A549 (cell line): Measurements from ENCODE around the gene FOXF2. TPM values are rescaled to one million over a fixed set of nuclear protein-coding genes. Genes with fewer than 3 reads are reported as not detected.

ENCODE experiments used
- ATAC-seq, 2 experiments: fragments of 200-7000 bp in 1 of 2; fragments of >200 bp in 1 of 2; cut with Nextera tagmentation in 1 of 2; cut with Tn5 transposase in 1 of 2; 3 replicates each; pipeline versions ENCODE4 v1.8.0 to v1.9.1; 2018 to 2020; ENCODE audit warnings: mild to moderate bottlenecking in 1 of 2, moderate library complexity in 1 of 2
- CTCF ChIA-PET: fragments of 300-600 bp; sonication (Branson Sonifier 250); formaldehyde crosslinking; extraction: SDS; loops from one replicate; lab custom pipeline; 2021; ENCODE audit warnings: antibody characterized with exemption, inconsistent platforms; lab: Yijun Ruan, JAX
- POLR2A ChIA-PET: fragments of 350-600 bp; formaldehyde crosslinking; extraction: SDS; loops from one replicate; lab custom pipeline; 2021; ENCODE audit warnings: antibody characterized with exemption, inconsistent platforms; lab: Yijun Ruan, JAX
- DNase-seq, 2 experiments: peaks; one replicate each; pipeline versions ENCODE4 v3.0.0 to v3.0.0-alpha.2; 2011 to 2016; ENCODE audit warnings: low read depth in 1 of 2, low spot score in 1 of 2
- FAIRE-seq: peaks from 2 replicates; lab custom pipeline; 2011; peaks lifted over from hg19 to GRCh38; lab: Jason Lieb, UNC
- H3K27ac ChIP-seq, 2 experiments: fragments of >200 bp; sonication (Bioruptor Twin); formaldehyde crosslinking; 3 replicates each; pipeline ENCODE4 v1.5.1; 2016 to 2017
- H3K4me1 ChIP-seq: fragments of >200 bp; sonication (Bioruptor Twin); formaldehyde crosslinking; 3 replicates; pipeline ENCODE4 v1.6.1; 2016
- H3K4me2 ChIP-seq: fragments of >200 bp; sonication (Bioruptor Twin); formaldehyde crosslinking; 3 replicates; pipeline ENCODE4 v1.6.1; 2016
- H3K4me3 ChIP-seq: fragments of >200 bp; sonication (Bioruptor Twin); formaldehyde crosslinking; 3 replicates; pipeline ENCODE4 v1.5.1; 2016
- H3K9me3 ChIP-seq: fragments of >200 bp; sonication (Bioruptor Twin); formaldehyde crosslinking; 3 replicates; pipeline ENCODE4 v1.6.1; 2016
- ATOH8 ChIP-seq: fragments of 250-450 bp; sonication (Bioruptor Pico); IDR thresholded peaks from 2 replicates; pipeline ENCODE4 v1.5.0; 2020; ENCODE audit warnings: low read depth, mild to moderate bottlenecking, moderate library complexity
- CBX8 ChIP-seq: fragments of 200-600 bp; sonication (generic); IDR thresholded peaks from 2 replicates; pipeline ENCODE4 v1.6.1; 2016
- CHD4 ChIP-seq: fragments of 200-600 bp; sonication (generic); IDR thresholded peaks from 2 replicates; pipeline ENCODE4 v1.6.1; 2016; ENCODE audit warnings: antibody characterized with exemption, mild to moderate bottlenecking, borderline replicate concordance
- E2F6 ChIP-seq: IDR thresholded peaks from 2 replicates; pipeline ENCODE4 v1.6.1; 2012; ENCODE audit warnings: low read depth, borderline replicate concordance
- ESRRA ChIP-seq: fragments of 150-350 bp; IDR thresholded peaks from 2 replicates; pipeline ENCODE4 v1.6.1; 2014; ENCODE audit warnings: mild to moderate bottlenecking, low read length, borderline replicate concordance
- GATA3 ChIP-seq: IDR thresholded peaks from 2 replicates; pipeline ENCODE4 v1.6.1; 2012; ENCODE audit warnings: borderline replicate concordance
- HES2 ChIP-seq: fragments of >200 bp; sonication (Bioruptor Twin); formaldehyde crosslinking; IDR thresholded peaks from 2 replicates; pipeline ENCODE4 v1.6.1; 2016
- HOXB5 ChIP-seq: fragments of 250-450 bp; sonication (Bioruptor Pico); IDR thresholded peaks from 2 replicates; pipeline ENCODE4 v1.5.0; 2020; ENCODE audit warnings: mild to moderate bottlenecking, moderate library complexity
- NPAS2 ChIP-seq: fragments of 250-450 bp; sonication (Bioruptor Pico); IDR thresholded peaks from 2 replicates; pipeline ENCODE4 v1.8.0; 2022; ENCODE audit warnings: mild to moderate bottlenecking, moderate library complexity, borderline replicate concordance
- POLR2A ChIP-seq: IDR thresholded peaks from 2 replicates; pipeline ENCODE4 v1.6.1; 2012; ENCODE audit warnings: mild to moderate bottlenecking, low read length
- RARB ChIP-seq: fragments of 250-450 bp; sonication (Bioruptor Pico); IDR thresholded peaks from 2 replicates; pipeline ENCODE4 v1.8.0; 2021; ENCODE audit warnings: mild to moderate bottlenecking, moderate library complexity
- RFX5 ChIP-seq: fragments of 450-650 bp; IDR thresholded peaks from 2 replicates; pipeline ENCODE4 v1.7.1; 2014; ENCODE audit warnings: antibody characterized with exemption, mild to moderate bottlenecking, moderate library complexity
- RNF2 ChIP-seq: fragments of 200-600 bp; sonication (generic); IDR thresholded peaks from 2 replicates; pipeline ENCODE4 v1.6.1; 2016; ENCODE audit warnings: low read depth, mild to moderate bottlenecking, antibody characterized with exemption, moderate library complexity, borderline replicate concordance
- SREBF2 ChIP-seq: fragments of 450-650 bp; IDR thresholded peaks from 2 replicates; pipeline ENCODE4 v1.6.1; 2014; ENCODE audit warnings: mild to moderate bottlenecking, moderate library complexity
- ZC3H11A ChIP-seq: fragments of 450-650 bp; IDR thresholded peaks from 2 replicates; pipeline ENCODE4 v1.6.1; 2014; ENCODE audit warnings: antibody characterized with exemption, mild to moderate bottlenecking
- WGBS: methylation state at CpG from one replicate; pipeline ENCODE4 v1.1.6; 2017; ENCODE audit errors: missing lambda C conversion rate; 5-methylcytosine and 5-hydroxymethylcytosine counted together
- polyA plus RNA-seq, 4 experiments: library from polyadenylated mRNA; depleted of rRNA in 3 of 4; stranded (reverse); fragments of >200 nt; fragmentation: RNase III in 1 of 4; extraction: RNeasy Plus Mini Kit Qiagen cat#74134 plus additional on column Dnase treatment in 1 of 4; gene quantifications; 2 replicates in 3 of 4; 3 replicates in 1 of 4; pipeline ENCODE4 v1.2.3, GENCODE V29; 2011 to 2017
- TF ChIP-seq, protein P1 (sequence below): fragments of 250-450 bp; sonication (Bioruptor Pico); IDR thresholded peaks from 2 replicates; pipeline ENCODE4 v1.5.0; 2021; ENCODE audit warnings: mild to moderate bottlenecking, moderate library complexity, borderline replicate concordance
- TF ChIP-seq, protein P2 (sequence below): fragments of 200-600 bp; sonication (generic); IDR thresholded peaks from 2 replicates; pipeline ENCODE4 v1.6.1; 2016; ENCODE audit warnings: antibody characterized with exemption, mild to moderate bottlenecking, moderate library complexity
- TF ChIP-seq, protein P3 (sequence below): IDR thresholded peaks from 2 replicates; pipeline ENCODE4 v1.6.1; 2012

The FOXF2 gene
- polyA plus RNA-seq, 2 of the 4 experiments (the other 2 are of a cell fraction), result 6.6 to 12.3 TPM

- Histone ChIP-seq H3K27ac (no peak overlapping the region), H3K4me1 (no peaks in the 10 kb centered on the region), H3K4me3 (no peak overlapping the region), H3K9me3 (no peaks in the 10 kb centered on the region), H3K4me2 (no peak overlapping the region)
- DNase-seq (no peak), ATAC-seq (no peak), FAIRE-seq (no peak)
- CTCF ChIA-PET, result interaction anchor here (0.6 to 1.7 kb wide), 2 partner anchors 19 to 596 kb away, joined by 3 read pairs; no protein-coding TSS in a partner anchor
- 89% methylated on average over 11 of the region's 11 CpGs for WGBS
- TF ChIP-seq ESRRA, result no peak
- TF ChIP-seq CBX8, result no peak
- TF ChIP-seq GATA3, result no peak
- no peak for TF ChIP-seq SREBF2
- TF ChIP-seq RFX5, result no peak
- TF ChIP-seq, protein P1, sequence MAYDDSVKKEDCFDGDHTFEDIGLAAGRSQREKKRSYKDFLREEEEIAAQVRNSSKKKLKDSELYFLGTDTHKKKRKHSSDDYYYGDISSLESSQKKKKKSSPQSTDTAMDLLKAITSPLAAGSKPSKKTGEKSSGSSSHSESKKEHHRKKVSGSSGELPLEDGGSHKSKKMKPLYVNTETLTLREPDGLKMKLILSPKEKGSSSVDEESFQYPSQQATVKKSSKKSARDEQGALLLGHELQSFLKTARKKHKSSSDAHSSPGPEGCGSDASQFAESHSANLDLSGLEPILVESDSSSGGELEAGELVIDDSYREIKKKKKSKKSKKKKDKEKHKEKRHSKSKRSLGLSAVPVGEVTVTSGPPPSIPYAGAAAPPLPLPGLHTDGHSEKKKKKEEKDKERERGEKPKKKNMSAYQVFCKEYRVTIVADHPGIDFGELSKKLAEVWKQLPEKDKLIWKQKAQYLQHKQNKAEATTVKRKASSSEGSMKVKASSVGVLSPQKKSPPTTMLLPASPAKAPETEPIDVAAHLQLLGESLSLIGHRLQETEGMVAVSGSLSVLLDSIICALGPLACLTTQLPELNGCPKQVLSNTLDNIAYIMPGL (CRISPR knock-in tag), result no peak
- TF ChIP-seq, protein P2, sequence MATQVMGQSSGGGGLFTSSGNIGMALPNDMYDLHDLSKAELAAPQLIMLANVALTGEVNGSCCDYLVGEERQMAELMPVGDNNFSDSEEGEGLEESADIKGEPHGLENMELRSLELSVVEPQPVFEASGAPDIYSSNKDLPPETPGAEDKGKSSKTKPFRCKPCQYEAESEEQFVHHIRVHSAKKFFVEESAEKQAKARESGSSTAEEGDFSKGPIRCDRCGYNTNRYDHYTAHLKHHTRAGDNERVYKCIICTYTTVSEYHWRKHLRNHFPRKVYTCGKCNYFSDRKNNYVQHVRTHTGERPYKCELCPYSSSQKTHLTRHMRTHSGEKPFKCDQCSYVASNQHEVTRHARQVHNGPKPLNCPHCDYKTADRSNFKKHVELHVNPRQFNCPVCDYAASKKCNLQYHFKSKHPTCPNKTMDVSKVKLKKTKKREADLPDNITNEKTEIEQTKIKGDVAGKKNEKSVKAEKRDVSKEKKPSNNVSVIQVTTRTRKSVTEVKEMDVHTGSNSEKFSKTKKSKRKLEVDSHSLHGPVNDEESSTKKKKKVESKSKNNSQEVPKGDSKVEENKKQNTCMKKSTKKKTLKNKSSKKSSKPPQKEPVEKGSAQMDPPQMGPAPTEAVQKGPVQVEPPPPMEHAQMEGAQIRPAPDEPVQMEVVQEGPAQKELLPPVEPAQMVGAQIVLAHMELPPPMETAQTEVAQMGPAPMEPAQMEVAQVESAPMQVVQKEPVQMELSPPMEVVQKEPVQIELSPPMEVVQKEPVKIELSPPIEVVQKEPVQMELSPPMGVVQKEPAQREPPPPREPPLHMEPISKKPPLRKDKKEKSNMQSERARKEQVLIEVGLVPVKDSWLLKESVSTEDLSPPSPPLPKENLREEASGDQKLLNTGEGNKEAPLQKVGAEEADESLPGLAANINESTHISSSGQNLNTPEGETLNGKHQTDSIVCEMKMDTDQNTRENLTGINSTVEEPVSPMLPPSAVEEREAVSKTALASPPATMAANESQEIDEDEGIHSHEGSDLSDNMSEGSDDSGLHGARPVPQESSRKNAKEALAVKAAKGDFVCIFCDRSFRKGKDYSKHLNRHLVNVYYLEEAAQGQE, result no peak
- TF ChIP-seq, protein P3, sequence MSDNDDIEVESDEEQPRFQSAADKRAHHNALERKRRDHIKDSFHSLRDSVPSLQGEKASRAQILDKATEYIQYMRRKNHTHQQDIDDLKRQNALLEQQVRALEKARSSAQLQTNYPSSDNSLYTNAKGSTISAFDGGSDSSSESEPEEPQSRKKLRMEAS, result no peak
- no peak for TF ChIP-seq POLR2A
- TF ChIP-seq CHD4, result no peak
- no peak for TF ChIP-seq ATOH8
- no peak for TF ChIP-seq NPAS2 (CRISPR knock-in tag)
- POLR2A ChIA-PET, result no interaction called here
Measured at GRCh38 chr6:1377526-1377925, 11.8 kb upstream of the FOXF2 start.

- Histone ChIP-seq H3K4me1 (no peaks in the 10 kb centered on the region), H3K4me2 (no peak overlapping the region), H3K4me3 (no peak overlapping the region), H3K27ac (no peak overlapping the region)
- CTCF ChIA-PET, result interaction anchor here (0.6 to 1.7 kb wide), 2 partner anchors 19 to 597 kb away, joined by 3 read pairs; no protein-coding TSS in a partner anchor
- DNase-seq (no peak), FAIRE-seq (no peak), ATAC-seq (no peak)
- WGBS, result 85% methylated on average over 66 of the region's 89 CpGs
- POLR2A ChIA-PET, result no interaction called here
- TF ChIP-seq E2F6, result no peak
- no peak for TF ChIP-seq RNF2
- TF ChIP-seq HOXB5 (CRISPR knock-in tag), result no peak
- no peak for TF ChIP-seq RARB (CRISPR knock-in tag)
- no peak for TF ChIP-seq ZC3H11A
- no peak for TF ChIP-seq HES2
- TF ChIP-seq, all 56 proteins: peak for 0
- no peaks in the 10 kb centered on the region for H3K9me3 ChIP-seq
Measured at GRCh38 chr6:1378065-1379016, 11.0 kb upstream of the FOXF2 start.
